ENCODE measurements around the gene OR5H2. TPM values are rescaled to one million over a fixed set of nuclear protein-coding genes. Genes with fewer than 3 reads are reported as not detected.
A peak's percentile ranks its signal among the peaks of the same experiment; 100 is the strongest.

OR5H2 gene
- total RNA-seq, 1 donor from 2014 or later, result not detected

- intact Hi-C loops (cut with micrococcal nuclease), result loop anchor here (10.0 kb wide), 1 partner anchor 527 kb away; no protein-coding TSS in a partner anchor
Measured at GRCh38 chr3:98322101-98322500, 39.8 kb downstream of the OR5H2 start.

GRCh38 chr3:98322686-98323085, 40.4 kb downstream of the OR5H2 start:
- Mint-ChIP-seq H3K36me3 (ENCODE audit: low read depth) (no peaks in the 10 kb centered on the region), H3K4me3 (no peak overlapping the region), H3K27ac (no peak overlapping the region), H3K27me3 (peaks cover 21% of the 10 kb centered on the region), H3K4me1 (peaks cover 10% of the 10 kb centered on the region), H3K9me3 (no peaks in the 10 kb centered on the region)
- no peak for DNase-seq
- intact Hi-C loops (cut with micrococcal nuclease), result loop anchor here (10.0 kb wide), 1 partner anchor 528 kb away; no protein-coding TSS in a partner anchor

More at GRCh38 chr3:98322101-98322500, 39.8 kb downstream of the OR5H2 start:
- Mint-ChIP-seq H3K9me3 (no peaks in the 10 kb centered on the region), H3K27me3 (peaks cover 19% of the 10 kb centered on the region), H3K4me3 (no peak overlapping the region), H3K4me1 (peaks cover 5% of the 10 kb centered on the region), H3K27ac (no peak overlapping the region), H3K36me3 (ENCODE audit: low read depth) (no peaks in the 10 kb centered on the region)
- DNase-seq, result no peak

GRCh38 chr3:98323425-98323824, 41.1 kb downstream of the OR5H2 start:
- no peaks in the 10 kb centered on the region for H3K36me3 Mint-ChIP-seq (ENCODE audit: low read depth)
- H3K4me3 Mint-ChIP-seq, result no peak overlapping the region
- no peak overlapping the region for H3K27ac Mint-ChIP-seq
- intact Hi-C loops (cut with micrococcal nuclease), result loop anchor here (10.0 kb wide), 1 partner anchor 529 kb away; no protein-coding TSS in a partner anchor
- H3K27me3 Mint-ChIP-seq, result peaks cover 19% of the 10 kb centered on the region
- H3K9me3 Mint-ChIP-seq, result no peaks in the 10 kb centered on the region
- no peak for DNase-seq
- H3K4me1 Mint-ChIP-seq, result peaks cover 13% of the 10 kb centered on the region

- Mint-ChIP-seq H3K4me3 (no peak overlapping the region), H3K27ac (no peak overlapping the region), H3K4me1 (peaks cover 15% of the 10 kb centered on the region), H3K27me3 (peaks cover 20% of the 10 kb centered on the region), H3K36me3 (ENCODE audit: low read depth) (no peaks in the 10 kb centered on the region), H3K9me3 (no peaks in the 10 kb centered on the region)
- intact Hi-C loops (cut with micrococcal nuclease), result loop anchor here (5.0 to 10.0 kb wide), 3 partner anchors 138 to 530 kb away; no protein-coding TSS in a partner anchor
- no peak for DNase-seq
Measured at GRCh38 chr3:98325055-98325454, 42.8 kb downstream of the OR5H2 start.

GRCh38 chr3:98326105-98326893, 44.0 kb downstream of the OR5H2 start:
- peaks cover 15% of the 10 kb centered on the region for H3K4me1 Mint-ChIP-seq
- no peaks in the 10 kb centered on the region for H3K36me3 Mint-ChIP-seq (ENCODE audit: low read depth)
- DNase-seq, result no peak
- intact Hi-C loops (cut with micrococcal nuclease), result loop anchor here (5.0 to 10.0 kb wide), 3 partner anchors 139 to 531 kb away; no protein-coding TSS in a partner anchor
- no peaks in the 10 kb centered on the region for H3K9me3 Mint-ChIP-seq
- peaks cover 25% of the 10 kb centered on the region for H3K27me3 Mint-ChIP-seq
- H3K4me3 Mint-ChIP-seq, result no peak overlapping the region
- no peak overlapping the region for H3K27ac Mint-ChIP-seq

- Mint-ChIP-seq H3K27me3 (peaks cover 32% of the 10 kb centered on the region), H3K4me3 (no peak overlapping the region), H3K9me3 (no peaks in the 10 kb centered on the region), H3K27ac (no peak overlapping the region), H3K36me3 (ENCODE audit: low read depth) (no peaks in the 10 kb centered on the region), H3K4me1 (peaks cover 17% of the 10 kb centered on the region)
- intact Hi-C loops (cut with micrococcal nuclease), result loop anchor here (5.0 to 10.0 kb wide), 3 partner anchors 140 to 532 kb away; no protein-coding TSS in a partner anchor
- no peak for DNase-seq
Measured at GRCh38 chr3:98326945-98327344, 44.6 kb downstream of the OR5H2 start.

GRCh38 chr3:98328933-98329332, 46.6 kb downstream of the OR5H2 start:
- Mint-ChIP-seq H3K36me3 (ENCODE audit: low read depth) (no peaks in the 10 kb centered on the region), H3K4me1 (peaks cover 18% of the 10 kb centered on the region), H3K27ac (no peak overlapping the region), H3K9me3 (no peaks in the 10 kb centered on the region), H3K4me3 (no peak overlapping the region), H3K27me3 (peaks cover 43% of the 10 kb centered on the region)
- no peak for DNase-seq
- intact Hi-C loops (cut with micrococcal nuclease), result loop anchor here (1.0 to 10.0 kb wide), 4 partner anchors 142 to 534 kb away; no protein-coding TSS in a partner anchor

GRCh38 chr3:98329392-98330124, 47.3 kb downstream of the OR5H2 start:
- Mint-ChIP-seq H3K4me1 (peaks cover 18% of the 10 kb centered on the region), H3K27ac (no peak overlapping the region), H3K36me3 (ENCODE audit: low read depth) (no peaks in the 10 kb centered on the region), H3K9me3 (no peaks in the 10 kb centered on the region), H3K27me3 (peaks cover 48% of the 10 kb centered on the region), H3K4me3 (no peak overlapping the region)
- intact Hi-C loops (cut with micrococcal nuclease), result loop anchor here (1.0 to 10.0 kb wide), 4 partner anchors 142 to 535 kb away; no protein-coding TSS in a partner anchor
- peak; percentile 86 for DNase-seq

GRCh38 chr3:98331329-98331728, 49.0 kb downstream of the OR5H2 start:
- Mint-ChIP-seq H3K27me3 (peaks cover 42% of the 10 kb centered on the region), H3K27ac (no peak overlapping the region), H3K36me3 (ENCODE audit: low read depth) (no peaks in the 10 kb centered on the region), H3K4me3 (no peak overlapping the region), H3K4me1 (peaks cover 18% of the 10 kb centered on the region), H3K9me3 (no peaks in the 10 kb centered on the region)
- intact Hi-C loops (cut with micrococcal nuclease), result no loop called here
- no peak for DNase-seq

Other genes starting within 250 kb of the OR5H2 start
- gene GABRR3, start 247.2 kb upstream of the OR5H2 start, total RNA-seq, result 0.05 and 0.12 TPM in 2 replicates
- not detected in 2 replicates for gene OR5AC2, start 195.3 kb upstream of the OR5H2 start, total RNA-seq
- not detected in 2 replicates for gene OR5H1, start 151.8 kb upstream of the OR5H2 start, total RNA-seq
- gene OR5H14, start 135.0 kb upstream of the OR5H2 start, total RNA-seq, result not detected in 2 replicates
- gene OR5H15, start 115.8 kb upstream of the OR5H2 start, total RNA-seq, result not detected in 2 replicates
- gene OR5H6, start 18.3 kb upstream of the OR5H2 start, total RNA-seq, result not detected in 2 replicates
- gene OR5K4, start 71.3 kb downstream of the OR5H2 start, total RNA-seq, result not detected in 2 replicates
- gene OR5K3, start 108.2 kb downstream of the OR5H2 start, total RNA-seq, result not detected in 2 replicates
- gene OR5K1, start 180.7 kb downstream of the OR5H2 start, total RNA-seq, result not detected in 2 replicates
- gene OR5K2, start 215.2 kb downstream of the OR5H2 start, total RNA-seq, result not detected in 2 replicates
- 279 and 288 TPM in 2 replicates for gene CLDND1, start 240.4 kb downstream of the OR5H2 start, total RNA-seq
- gene GPR15, start 249.5 kb downstream of the OR5H2 start, total RNA-seq, result 3.6 and 4.1 TPM in 2 replicates

All from activated CD4-positive, alpha-beta T cell treated with anti-CD3 and anti-CD28 coated beads, Interleukin-2, amount 10 ng/mL, durations not matched to agents 24 days and 14 days (primary cell).